Measurements from ENCODE around the gene TRIM63. TPM values are rescaled to one million over a fixed set of nuclear protein-coding genes. Genes with fewer than 3 reads are reported as not detected.

TRIM63 gene
- total and polyA plus RNA-seq, 9 of the 15 experiments (the other 6 are each of a cell fraction or from before 2014, with no cell fraction given): 0.08 to 0.57 (median 0.36) TPM

DNA sequence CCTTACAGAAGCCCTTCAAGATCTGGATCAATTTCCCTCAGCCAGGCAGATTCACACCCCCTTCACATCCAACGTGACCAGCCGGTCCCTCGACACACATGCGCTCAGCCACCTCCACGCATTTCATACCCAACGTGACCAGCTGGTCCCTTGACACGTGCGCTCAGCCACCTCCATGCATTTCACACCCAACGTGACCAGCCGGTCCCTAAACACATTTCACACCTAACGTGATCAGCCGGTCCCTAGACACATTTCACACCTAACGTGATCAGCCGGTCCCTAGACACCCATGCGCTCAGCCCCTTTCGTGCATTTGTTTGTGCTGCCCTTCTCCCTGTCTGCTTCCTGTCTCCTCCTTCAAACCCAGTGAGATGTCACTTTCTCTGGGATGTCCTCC, 60.7 kb downstream of the TRIM63 start (continued):
- TF ChIP-seq, protein P1, sequence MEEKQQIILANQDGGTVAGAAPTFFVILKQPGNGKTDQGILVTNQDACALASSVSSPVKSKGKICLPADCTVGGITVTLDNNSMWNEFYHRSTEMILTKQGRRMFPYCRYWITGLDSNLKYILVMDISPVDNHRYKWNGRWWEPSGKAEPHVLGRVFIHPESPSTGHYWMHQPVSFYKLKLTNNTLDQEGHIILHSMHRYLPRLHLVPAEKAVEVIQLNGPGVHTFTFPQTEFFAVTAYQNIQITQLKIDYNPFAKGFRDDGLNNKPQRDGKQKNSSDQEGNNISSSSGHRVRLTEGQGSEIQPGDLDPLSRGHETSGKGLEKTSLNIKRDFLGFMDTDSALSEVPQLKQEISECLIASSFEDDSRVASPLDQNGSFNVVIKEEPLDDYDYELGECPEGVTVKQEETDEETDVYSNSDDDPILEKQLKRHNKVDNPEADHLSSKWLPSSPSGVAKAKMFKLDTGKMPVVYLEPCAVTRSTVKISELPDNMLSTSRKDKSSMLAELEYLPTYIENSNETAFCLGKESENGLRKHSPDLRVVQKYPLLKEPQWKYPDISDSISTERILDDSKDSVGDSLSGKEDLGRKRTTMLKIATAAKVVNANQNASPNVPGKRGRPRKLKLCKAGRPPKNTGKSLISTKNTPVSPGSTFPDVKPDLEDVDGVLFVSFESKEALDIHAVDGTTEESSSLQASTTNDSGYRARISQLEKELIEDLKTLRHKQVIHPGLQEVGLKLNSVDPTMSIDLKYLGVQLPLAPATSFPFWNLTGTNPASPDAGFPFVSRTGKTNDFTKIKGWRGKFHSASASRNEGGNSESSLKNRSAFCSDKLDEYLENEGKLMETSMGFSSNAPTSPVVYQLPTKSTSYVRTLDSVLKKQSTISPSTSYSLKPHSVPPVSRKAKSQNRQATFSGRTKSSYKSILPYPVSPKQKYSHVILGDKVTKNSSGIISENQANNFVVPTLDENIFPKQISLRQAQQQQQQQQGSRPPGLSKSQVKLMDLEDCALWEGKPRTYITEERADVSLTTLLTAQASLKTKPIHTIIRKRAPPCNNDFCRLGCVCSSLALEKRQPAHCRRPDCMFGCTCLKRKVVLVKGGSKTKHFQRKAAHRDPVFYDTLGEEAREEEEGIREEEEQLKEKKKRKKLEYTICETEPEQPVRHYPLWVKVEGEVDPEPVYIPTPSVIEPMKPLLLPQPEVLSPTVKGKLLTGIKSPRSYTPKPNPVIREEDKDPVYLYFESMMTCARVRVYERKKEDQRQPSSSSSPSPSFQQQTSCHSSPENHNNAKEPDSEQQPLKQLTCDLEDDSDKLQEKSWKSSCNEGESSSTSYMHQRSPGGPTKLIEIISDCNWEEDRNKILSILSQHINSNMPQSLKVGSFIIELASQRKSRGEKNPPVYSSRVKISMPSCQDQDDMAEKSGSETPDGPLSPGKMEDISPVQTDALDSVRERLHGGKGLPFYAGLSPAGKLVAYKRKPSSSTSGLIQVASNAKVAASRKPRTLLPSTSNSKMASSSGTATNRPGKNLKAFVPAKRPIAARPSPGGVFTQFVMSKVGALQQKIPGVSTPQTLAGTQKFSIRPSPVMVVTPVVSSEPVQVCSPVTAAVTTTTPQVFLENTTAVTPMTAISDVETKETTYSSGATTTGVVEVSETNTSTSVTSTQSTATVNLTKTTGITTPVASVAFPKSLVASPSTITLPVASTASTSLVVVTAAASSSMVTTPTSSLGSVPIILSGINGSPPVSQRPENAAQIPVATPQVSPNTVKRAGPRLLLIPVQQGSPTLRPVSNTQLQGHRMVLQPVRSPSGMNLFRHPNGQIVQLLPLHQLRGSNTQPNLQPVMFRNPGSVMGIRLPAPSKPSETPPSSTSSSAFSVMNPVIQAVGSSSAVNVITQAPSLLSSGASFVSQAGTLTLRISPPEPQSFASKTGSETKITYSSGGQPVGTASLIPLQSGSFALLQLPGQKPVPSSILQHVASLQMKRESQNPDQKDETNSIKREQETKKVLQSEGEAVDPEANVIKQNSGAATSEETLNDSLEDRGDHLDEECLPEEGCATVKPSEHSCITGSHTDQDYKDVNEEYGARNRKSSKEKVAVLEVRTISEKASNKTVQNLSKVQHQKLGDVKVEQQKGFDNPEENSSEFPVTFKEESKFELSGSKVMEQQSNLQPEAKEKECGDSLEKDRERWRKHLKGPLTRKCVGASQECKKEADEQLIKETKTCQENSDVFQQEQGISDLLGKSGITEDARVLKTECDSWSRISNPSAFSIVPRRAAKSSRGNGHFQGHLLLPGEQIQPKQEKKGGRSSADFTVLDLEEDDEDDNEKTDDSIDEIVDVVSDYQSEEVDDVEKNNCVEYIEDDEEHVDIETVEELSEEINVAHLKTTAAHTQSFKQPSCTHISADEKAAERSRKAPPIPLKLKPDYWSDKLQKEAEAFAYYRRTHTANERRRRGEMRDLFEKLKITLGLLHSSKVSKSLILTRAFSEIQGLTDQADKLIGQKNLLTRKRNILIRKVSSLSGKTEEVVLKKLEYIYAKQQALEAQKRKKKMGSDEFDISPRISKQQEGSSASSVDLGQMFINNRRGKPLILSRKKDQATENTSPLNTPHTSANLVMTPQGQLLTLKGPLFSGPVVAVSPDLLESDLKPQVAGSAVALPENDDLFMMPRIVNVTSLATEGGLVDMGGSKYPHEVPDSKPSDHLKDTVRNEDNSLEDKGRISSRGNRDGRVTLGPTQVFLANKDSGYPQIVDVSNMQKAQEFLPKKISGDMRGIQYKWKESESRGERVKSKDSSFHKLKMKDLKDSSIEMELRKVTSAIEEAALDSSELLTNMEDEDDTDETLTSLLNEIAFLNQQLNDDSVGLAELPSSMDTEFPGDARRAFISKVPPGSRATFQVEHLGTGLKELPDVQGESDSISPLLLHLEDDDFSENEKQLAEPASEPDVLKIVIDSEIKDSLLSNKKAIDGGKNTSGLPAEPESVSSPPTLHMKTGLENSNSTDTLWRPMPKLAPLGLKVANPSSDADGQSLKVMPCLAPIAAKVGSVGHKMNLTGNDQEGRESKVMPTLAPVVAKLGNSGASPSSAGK (IDR thresholded peaks at IDR 0.05): peak; percentile 82
- TF ChIP-seq IRF2 (CRISPR knock-in tag; IDR thresholded peaks at IDR 0.05): 0 out of 2 replicates have a peak, but pooled peaks have one; percentile 63
- no peak for TF ChIP-seq HDGF (IDR thresholded peaks at IDR 0.05)
- TF ChIP-seq, protein P2, sequence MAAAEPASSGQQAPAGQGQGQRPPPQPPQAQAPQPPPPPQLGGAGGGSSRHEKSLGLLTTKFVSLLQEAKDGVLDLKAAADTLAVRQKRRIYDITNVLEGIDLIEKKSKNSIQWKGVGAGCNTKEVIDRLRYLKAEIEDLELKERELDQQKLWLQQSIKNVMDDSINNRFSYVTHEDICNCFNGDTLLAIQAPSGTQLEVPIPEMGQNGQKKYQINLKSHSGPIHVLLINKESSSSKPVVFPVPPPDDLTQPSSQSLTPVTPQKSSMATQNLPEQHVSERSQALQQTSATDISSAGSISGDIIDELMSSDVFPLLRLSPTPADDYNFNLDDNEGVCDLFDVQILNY (CRISPR knock-in tag; IDR thresholded peaks at IDR 0.05): no peak
- TF ChIP-seq ETV5 (CRISPR knock-in tag; IDR thresholded peaks at IDR 0.05; ENCODE audit: low read depth): no peak
- TF ChIP-seq, protein P3, sequence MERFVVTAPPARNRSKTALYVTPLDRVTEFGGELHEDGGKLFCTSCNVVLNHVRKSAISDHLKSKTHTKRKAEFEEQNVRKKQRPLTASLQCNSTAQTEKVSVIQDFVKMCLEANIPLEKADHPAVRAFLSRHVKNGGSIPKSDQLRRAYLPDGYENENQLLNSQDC (CRISPR knock-in tag; IDR thresholded peaks at IDR 0.05): no peak
- TF ChIP-seq CBX5 (IDR thresholded peaks at IDR 0.05; ENCODE audit: borderline replicate concordance, low read depth): no peak
- 0 out of 4 replicates have a peak, but pooled peaks of 1 of the 2 experiments have one; percentile 22 for TF ChIP-seq HDAC1 (IDR thresholded peaks at IDR 0.05)
- TF ChIP-seq CREBBP (IDR thresholded peaks at IDR 0.05; ENCODE audit: low read depth, low read length): no peak
